T-helper 17 cell (primary cell): ENCODE measurements around the gene KDF1. TPM values are rescaled to one million over a fixed set of nuclear protein-coding genes. Genes with fewer than 3 reads are reported as not detected.
"Not testable (repeated sequence)": the region's sequence is repeated elsewhere in the genome, so short reads cannot be mapped to it uniquely, and the experiment has no call there.

Experiments
- ATAC-seq: fragments of 150-1000 bp; cut with Tn5 transposase; 2 replicates; pipeline ENCODE4 v1.10.0; 2021; ENCODE audit warnings: mild to moderate bottlenecking, moderate library complexity
- DNase-seq, 3 donors: peaks; one replicate each; pipeline versions ENCODE4 v3.0.0 to v3.0.0-alpha.2; 2020 to 2021
- H3K9me3 ChIP-seq: one replicate; pipeline ENCODE4 v1.7.0; 2013; ENCODE audit warnings: low read length, mild to moderate bottlenecking; ENCODE audit not compliant: control insufficient read depth, poor library complexity, severe bottlenecking
- H3K27ac Mint-ChIP-seq: one replicate; pipeline ENCODE4 v1.8.0; 2022; ENCODE audit warnings: mild to moderate bottlenecking, moderate library complexity, mixed read lengths
- H3K27me3 Mint-ChIP-seq: one replicate; pipeline ENCODE4 v1.8.0; 2022; ENCODE audit warnings: mixed read lengths
- H3K36me3 Mint-ChIP-seq: one replicate; pipeline ENCODE4 v1.8.0; 2022; ENCODE audit warnings: low read depth, mixed read lengths
- H3K4me1 Mint-ChIP-seq: one replicate; pipeline ENCODE4 v1.8.0; 2022; ENCODE audit warnings: mild to moderate bottlenecking, mixed read lengths
- H3K4me3 Mint-ChIP-seq: one replicate; pipeline ENCODE4 v1.8.0; 2022; ENCODE audit warnings: mild to moderate bottlenecking, moderate library complexity, mixed read lengths
- total RNA-seq, 4 donors: library from RNA in 2 of 4; stranded (reverse) in 2 of 4; gene quantifications; one replicate each; pipeline ENCODE4 v1.2.3 and lab custom pipeline; 2022 to 2026

KDF1 gene
- total RNA-seq, 2 donors from 2014 or later, result 0.62 to 1.3 TPM

DNA sequence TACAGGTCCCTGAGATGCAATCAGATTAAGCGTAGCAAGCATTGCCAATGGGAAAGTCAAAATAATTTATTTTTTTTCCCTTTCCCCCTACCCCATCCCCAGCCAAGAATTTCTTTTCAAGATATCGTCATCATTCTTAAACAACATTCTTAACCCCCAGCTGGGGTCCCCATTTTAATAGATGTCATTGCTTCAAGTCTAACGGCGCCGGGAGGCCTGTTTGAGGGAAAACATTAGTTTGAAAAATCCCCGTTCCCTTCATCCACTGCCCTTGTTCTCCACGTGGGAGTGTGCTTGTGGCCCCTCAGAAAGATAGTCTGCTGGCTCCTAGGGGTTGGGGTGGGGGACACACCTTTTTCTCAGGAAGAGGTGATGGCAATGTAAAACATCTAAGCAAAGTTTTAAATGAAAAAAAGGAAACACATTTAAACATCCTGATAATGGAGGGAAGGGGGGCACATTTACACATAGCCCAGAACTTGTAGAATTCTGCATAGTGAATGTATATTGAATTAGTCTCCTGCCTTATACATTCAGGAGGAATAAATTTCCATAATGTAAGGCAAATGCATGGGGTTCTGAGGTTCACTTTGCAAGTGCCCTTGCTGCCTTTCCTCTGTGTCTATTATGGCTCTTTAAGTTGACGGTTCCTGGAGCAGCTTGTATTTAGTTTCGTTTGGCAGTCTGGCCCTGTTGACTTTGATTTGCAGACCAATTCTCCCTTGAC, 40.0 kb upstream of the KDF1 start:
- ATAC-seq (no peak), DNase-seq (no peak)
- H3K9me3 ChIP-seq, result no peaks in the 10 kb centered on the region
- Mint-ChIP-seq H3K27ac (no peak overlapping the region), H3K27me3 (peaks cover 31% of the 10 kb centered on the region), H3K4me3 (no peak overlapping the region), H3K36me3 (no peaks in the 10 kb centered on the region), H3K4me1 (peaks cover 7% of the 10 kb centered on the region)

GRCh38 chr1:26999440-26999987, 39.2 kb upstream of the KDF1 start:
- H3K9me3 ChIP-seq, result no peaks in the 10 kb centered on the region
- DNase-seq, result no peak
- no peak overlapping the region for H3K27ac Mint-ChIP-seq
- no peak overlapping the region for H3K4me3 Mint-ChIP-seq
- no peaks in the 10 kb centered on the region for H3K36me3 Mint-ChIP-seq
- no peak for ATAC-seq
- peaks cover 7% of the 10 kb centered on the region for H3K4me1 Mint-ChIP-seq
- peaks cover 36% of the 10 kb centered on the region for H3K27me3 Mint-ChIP-seq

GRCh38 chr1:26998429-26999300, 38.4 kb upstream of the KDF1 start:
- no peak for DNase-seq
- peak overlapping the region; percentile 47 for H3K27ac Mint-ChIP-seq
- no peak overlapping the region for H3K4me3 Mint-ChIP-seq
- ATAC-seq, result no peak
- H3K36me3 Mint-ChIP-seq, result no peaks in the 10 kb centered on the region
- H3K27me3 Mint-ChIP-seq, result peaks cover 36% of the 10 kb centered on the region
- no peaks in the 10 kb centered on the region for H3K9me3 ChIP-seq
- H3K4me1 Mint-ChIP-seq, result peaks cover 8% of the 10 kb centered on the region

GRCh38 chr1:26996665-26997064, 36.4 kb upstream of the KDF1 start:
- Mint-ChIP-seq H3K4me3 (no peak overlapping the region), H3K27me3 (peaks cover 46% of the 10 kb centered on the region)
- ATAC-seq, result no peak

GRCh38 chr1:26996024-26996423, 35.8 kb upstream of the KDF1 start:
- no peak for ATAC-seq
- Mint-ChIP-seq H3K27ac (no peak overlapping the region), H3K36me3 (no peaks in the 10 kb centered on the region), H3K4me1 (peaks cover 11% of the 10 kb centered on the region), H3K27me3 (peaks cover 52% of the 10 kb centered on the region), H3K4me3 (no peak overlapping the region)
- no peak for DNase-seq
- H3K9me3 ChIP-seq, result no peaks in the 10 kb centered on the region

More at GRCh38 chr1:26996665-26997064, 36.4 kb upstream of the KDF1 start:
- no peaks in the 10 kb centered on the region for H3K9me3 ChIP-seq
- Mint-ChIP-seq H3K27ac (no peak overlapping the region), H3K36me3 (no peaks in the 10 kb centered on the region), H3K4me1 (peaks cover 9% of the 10 kb centered on the region)
- DNase-seq, result no peak

GRCh38 chr1:26994787-26995517, 34.7 kb upstream of the KDF1 start:
- H3K27me3 Mint-ChIP-seq, result peaks cover 49% of the 10 kb centered on the region
- no peaks in the 10 kb centered on the region for H3K36me3 Mint-ChIP-seq
- peak overlapping the region; percentile 76 for H3K4me3 Mint-ChIP-seq
- ATAC-seq (no peak), DNase-seq (no peak)
- no peaks in the 10 kb centered on the region for H3K9me3 ChIP-seq
- no peak overlapping the region for H3K27ac Mint-ChIP-seq
- peaks cover 11% of the 10 kb centered on the region for H3K4me1 Mint-ChIP-seq

DNA sequence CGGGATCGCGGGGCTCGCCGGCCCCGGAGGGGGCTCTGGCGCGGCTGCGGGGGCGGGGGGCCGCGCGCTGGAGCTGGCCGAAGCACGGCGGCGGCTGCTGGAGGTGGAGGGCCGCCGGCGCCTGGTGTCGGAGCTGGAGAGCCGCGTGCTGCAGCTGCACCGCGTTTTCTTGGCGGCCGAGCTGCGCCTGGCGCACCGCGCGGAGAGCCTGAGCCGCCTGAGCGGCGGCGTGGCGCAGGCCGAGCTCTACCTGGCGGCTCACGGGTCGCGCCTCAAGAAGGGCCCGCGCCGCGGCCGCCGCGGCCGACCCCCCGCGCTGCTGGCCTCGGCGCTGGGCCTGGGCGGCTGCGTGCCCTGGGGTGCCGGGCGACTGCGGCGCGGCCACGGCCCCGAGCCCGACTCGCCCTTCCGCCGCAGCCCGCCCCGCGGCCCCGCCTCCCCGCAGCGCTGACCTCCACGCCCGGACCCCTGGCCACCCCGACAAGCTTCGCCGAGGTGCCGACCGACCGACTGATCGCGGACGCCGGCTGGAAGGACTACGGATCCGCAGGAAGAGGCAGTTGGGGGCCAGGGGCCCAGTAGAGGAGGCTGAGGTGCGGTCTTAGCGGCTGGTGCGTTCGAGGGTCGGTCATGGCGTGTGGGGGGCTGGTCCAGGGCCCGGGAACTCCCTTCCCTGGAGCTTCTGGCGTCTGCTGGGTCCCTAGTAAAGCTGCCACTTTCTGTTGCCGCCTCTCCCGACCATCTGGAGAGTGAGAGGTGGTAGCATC, 33.9 kb upstream of the KDF1 start:
- Mint-ChIP-seq H3K27ac (no peak overlapping the region), H3K4me3 (peak overlapping the region; percentile 84), H3K36me3 (no peaks in the 10 kb centered on the region), H3K27me3 (peaks cover 55% of the 10 kb centered on the region), H3K4me1 (peaks cover 11% of the 10 kb centered on the region)
- H3K9me3 ChIP-seq, result no peaks in the 10 kb centered on the region
- DNase-seq, result peak; percentile 18 to 29 (median 20)
- ATAC-seq, result peak; percentile 52

GRCh38 chr1:26993237-26994019, 33.2 kb upstream of the KDF1 start, which contains the start of gene TRNP1:
Gene TRNP1 (plus strand): TSS chr1:26993692. CDS start chr1:26993787, 95 bp downstream.
- Mint-ChIP-seq H3K27ac (peak within 1 kb of the TSS; percentile 21), H3K36me3 (no peaks in the 10 kb centered on the region), H3K4me1 (peaks cover 11% of the 10 kb centered on the region), H3K27me3 (peaks cover 55% of the 10 kb centered on the region), H3K4me3 (peak within 1 kb of the TSS; percentile 84)
- no peaks in the 10 kb centered on the region for H3K9me3 ChIP-seq
- peak; percentile 49 to 70 (median 58) for DNase-seq
- peak; percentile 78 for ATAC-seq

GRCh38 chr1:26991310-26992116, 31.2 kb upstream of the KDF1 start:
- no peak for ATAC-seq
- H3K27me3 Mint-ChIP-seq, result peaks cover 53% of the 10 kb centered on the region
- no peaks in the 10 kb centered on the region for H3K9me3 ChIP-seq
- no peak overlapping the region for H3K27ac Mint-ChIP-seq
- peak overlapping the region; percentile 31 for H3K4me3 Mint-ChIP-seq
- no peak for DNase-seq
- H3K4me1 Mint-ChIP-seq, result peaks cover 7% of the 10 kb centered on the region
- H3K36me3 Mint-ChIP-seq, result no peaks in the 10 kb centered on the region

- not testable (repeated sequence) for DNase-seq, ATAC-seq, H3K4me1 Mint-ChIP-seq, H3K9me3 ChIP-seq, H3K27ac Mint-ChIP-seq, H3K36me3 Mint-ChIP-seq, H3K4me3 Mint-ChIP-seq
- H3K27me3 Mint-ChIP-seq, result peaks cover 36% of the 10 kb centered on the region
Observed at GRCh38 chr1:26989403-26990109, 29.3 kb upstream of the KDF1 start.

DNA sequence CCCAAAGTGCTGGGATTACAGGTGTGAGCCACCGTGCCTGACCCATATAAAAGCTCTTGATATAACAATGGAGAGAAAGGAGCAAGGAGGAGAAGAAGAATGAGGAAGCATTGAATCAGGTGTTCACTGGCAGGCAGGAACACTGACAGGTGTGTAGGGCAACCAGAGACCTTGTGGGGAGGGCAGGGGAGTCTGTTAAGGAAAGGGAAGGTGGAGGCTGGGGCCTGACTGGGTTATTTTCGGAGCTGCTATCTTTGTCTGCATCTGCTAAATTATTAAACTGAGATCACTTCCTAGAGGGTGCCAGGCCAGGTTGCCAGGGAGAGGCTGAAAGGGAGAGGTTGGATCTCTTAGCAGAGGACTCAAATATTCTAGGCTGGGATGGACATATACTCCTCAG, 26.4 kb upstream of the KDF1 start:
- DNase-seq, result no peak
- Mint-ChIP-seq H3K27me3 (peaks cover 28% of the 10 kb centered on the region), H3K4me1 (peaks cover 2% of the 10 kb centered on the region), H3K27ac (no peak overlapping the region), H3K36me3 (no peaks in the 10 kb centered on the region), H3K4me3 (no peak overlapping the region)
- ATAC-seq, result no peak
- no peaks in the 10 kb centered on the region for H3K9me3 ChIP-seq
